GM13977 (cell line): ENCODE data around the gene SESN1.

Experiments
- DNase-seq: peaks from one replicate; pipeline ENCODE4 v3.0.0; 2012; ENCODE audit warnings: low spot score
- in situ Hi-C: fragments of 300-500 bp; cut with MboI; formaldehyde crosslinking; loops from one replicate; pipeline ENCODE4 v1.12.0; 2022; ENCODE audit warnings: low sequenced_read_pairs, low pct_unique_long_range_greater_than_20kb, mixed read lengths, inconsistent platforms; ENCODE audit not compliant: unreplicated experiment
- TF ChIP-seq, protein P1 (sequence below): IDR thresholded peaks from 2 replicates; pipeline ENCODE4 v1.5.1; 2012; ENCODE audit warnings: mild to moderate bottlenecking, control low read depth; ENCODE audit not compliant: insufficient read depth; ENCODE audit errors: extremely low read depth, missing control alignments

SESN1 gene

GRCh38 chr6:109083657-109084056 lies 11.0 kb downstream of the SESN1 start:
- in situ Hi-C loops: no loop called here
- TF ChIP-seq, protein P1, sequence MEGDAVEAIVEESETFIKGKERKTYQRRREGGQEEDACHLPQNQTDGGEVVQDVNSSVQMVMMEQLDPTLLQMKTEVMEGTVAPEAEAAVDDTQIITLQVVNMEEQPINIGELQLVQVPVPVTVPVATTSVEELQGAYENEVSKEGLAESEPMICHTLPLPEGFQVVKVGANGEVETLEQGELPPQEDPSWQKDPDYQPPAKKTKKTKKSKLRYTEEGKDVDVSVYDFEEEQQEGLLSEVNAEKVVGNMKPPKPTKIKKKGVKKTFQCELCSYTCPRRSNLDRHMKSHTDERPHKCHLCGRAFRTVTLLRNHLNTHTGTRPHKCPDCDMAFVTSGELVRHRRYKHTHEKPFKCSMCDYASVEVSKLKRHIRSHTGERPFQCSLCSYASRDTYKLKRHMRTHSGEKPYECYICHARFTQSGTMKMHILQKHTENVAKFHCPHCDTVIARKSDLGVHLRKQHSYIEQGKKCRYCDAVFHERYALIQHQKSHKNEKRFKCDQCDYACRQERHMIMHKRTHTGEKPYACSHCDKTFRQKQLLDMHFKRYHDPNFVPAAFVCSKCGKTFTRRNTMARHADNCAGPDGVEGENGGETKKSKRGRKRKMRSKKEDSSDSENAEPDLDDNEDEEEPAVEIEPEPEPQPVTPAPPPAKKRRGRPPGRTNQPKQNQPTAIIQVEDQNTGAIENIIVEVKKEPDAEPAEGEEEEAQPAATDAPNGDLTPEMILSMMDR: no peak

GRCh38 chr6:109082188-109082577 lies 12.5 kb downstream of the SESN1 start:
- no peak for DNase-seq
- TF ChIP-seq, protein P1: no peak
- in situ Hi-C loops: no loop called here

More at GRCh38 chr6:109083657-109084056, 11.0 kb downstream of the SESN1 start:
- DNase-seq: no peak

DNA sequence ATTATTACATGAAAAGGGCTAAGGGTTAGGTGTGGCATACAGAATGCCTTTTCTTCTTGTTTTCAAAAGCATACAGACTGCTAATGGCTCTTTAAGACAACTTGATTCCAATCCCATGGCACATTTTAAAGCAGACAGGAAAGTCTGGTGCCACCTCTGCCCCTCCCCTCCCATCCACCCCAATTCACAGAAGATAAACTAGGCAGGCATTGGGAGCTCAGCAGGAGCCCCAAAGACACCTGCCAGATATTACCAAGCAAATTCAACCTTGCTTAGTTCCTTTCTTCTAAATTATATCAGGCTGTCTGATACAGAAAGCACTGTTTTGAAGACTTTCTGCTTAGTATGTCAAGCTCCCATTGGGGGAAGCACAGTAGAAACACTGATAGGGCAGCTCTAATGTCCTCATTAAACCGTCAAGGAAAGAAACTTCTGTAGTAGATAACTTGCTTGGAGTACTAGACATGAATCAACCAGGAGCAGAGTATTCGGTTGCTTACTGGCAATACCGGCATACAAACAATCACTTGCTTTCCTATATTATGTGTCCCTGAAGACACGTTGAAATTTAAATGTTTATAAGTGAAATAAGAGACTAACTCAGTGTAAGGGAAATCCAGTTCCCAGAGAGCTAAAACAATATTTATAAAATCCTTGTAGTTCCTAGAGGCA lies 13.0 kb downstream of the SESN1 start:
- no peak for DNase-seq
- in situ Hi-C loops: no loop called here
- TF ChIP-seq, protein P1: no peak

DNA sequence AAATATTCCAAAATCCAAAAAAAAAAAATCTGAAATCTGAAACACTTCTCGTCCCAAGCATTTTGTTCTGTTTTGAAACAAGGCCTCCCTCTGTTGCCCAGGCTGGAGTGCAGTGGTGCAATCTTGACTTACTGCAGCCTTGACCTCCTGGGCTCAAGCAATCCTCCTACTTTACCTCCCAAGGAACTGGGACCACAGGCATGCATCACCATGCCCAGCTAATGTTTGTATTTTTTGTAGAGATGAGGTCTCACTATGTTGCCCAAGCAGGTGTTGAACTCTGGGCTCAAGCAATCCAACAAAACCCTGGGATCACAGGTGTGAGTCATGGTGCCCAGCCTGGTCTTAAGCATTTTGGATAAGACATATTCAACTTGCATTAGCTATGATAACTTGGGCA lies 13.6 kb downstream of the SESN1 start:
- DNase-seq: no peak

GRCh38 chr6:109079981-109080380 lies 14.7 kb downstream of the SESN1 start:
- DNase-seq: no peak
- in situ Hi-C loops: no loop called here
- TF ChIP-seq, protein P1: no peak

More for the DNA sequence above, 13.6 kb downstream of the SESN1 start:
- in situ Hi-C loops: no loop called here
- TF ChIP-seq, protein P1: no peak

DNA sequence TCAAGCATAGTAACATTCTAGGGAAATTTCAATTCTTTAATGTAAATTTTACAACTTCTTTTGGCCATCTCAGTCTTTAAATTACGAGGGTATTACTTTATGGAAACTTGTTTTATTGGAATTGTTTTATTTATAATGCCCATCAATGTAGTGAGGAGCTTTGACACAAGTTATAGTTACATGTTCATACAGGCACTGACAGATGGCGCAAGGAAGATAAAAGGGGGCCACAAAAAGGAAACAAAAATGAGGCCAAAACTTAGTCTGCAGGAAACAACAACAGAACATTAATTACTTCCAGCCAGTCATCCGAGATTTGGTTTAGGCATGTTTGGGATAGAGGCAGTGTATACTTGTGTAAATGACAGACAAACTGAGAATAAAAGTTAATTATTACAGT lies 18.3 kb downstream of the SESN1 start:
- in situ Hi-C loops: no loop called here
- no peak for DNase-seq
- TF ChIP-seq, protein P1: no peak

GRCh38 chr6:109075934-109076333 lies 18.7 kb downstream of the SESN1 start:
- DNase-seq: no peak
- in situ Hi-C loops: no loop called here
- TF ChIP-seq, protein P1: no peak
